ENCODE measurements around the gene GYG1.
A peak's percentile ranks its signal among the peaks of the same experiment; 100 is the strongest.

GYG1 gene

DNA sequence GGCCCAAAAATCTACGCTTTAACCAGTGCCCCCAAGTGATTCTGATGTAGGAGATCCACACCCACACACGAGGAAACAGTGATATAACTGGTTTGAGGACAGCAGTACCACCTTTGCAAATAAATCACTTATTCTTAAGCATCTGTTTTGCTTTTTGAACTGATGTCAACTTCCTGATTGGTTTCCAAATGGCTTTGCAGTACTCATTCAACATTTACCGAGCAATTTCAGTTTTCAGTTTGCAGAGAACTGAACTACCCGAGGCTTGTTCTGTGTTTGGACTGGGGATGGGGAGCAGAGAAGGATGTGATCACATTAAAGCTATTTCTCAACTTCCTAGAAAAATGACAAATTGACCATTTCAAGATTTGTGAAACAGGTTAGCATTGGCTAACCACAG, 1.1 kb upstream of the GYG1 start:
- in situ Hi-C loops (cut with HindIII; ENCODE audit: low pct_ligation_motif_present, low sequenced_read_pairs): no loop called here
- no peak for DNase-seq

DNA sequence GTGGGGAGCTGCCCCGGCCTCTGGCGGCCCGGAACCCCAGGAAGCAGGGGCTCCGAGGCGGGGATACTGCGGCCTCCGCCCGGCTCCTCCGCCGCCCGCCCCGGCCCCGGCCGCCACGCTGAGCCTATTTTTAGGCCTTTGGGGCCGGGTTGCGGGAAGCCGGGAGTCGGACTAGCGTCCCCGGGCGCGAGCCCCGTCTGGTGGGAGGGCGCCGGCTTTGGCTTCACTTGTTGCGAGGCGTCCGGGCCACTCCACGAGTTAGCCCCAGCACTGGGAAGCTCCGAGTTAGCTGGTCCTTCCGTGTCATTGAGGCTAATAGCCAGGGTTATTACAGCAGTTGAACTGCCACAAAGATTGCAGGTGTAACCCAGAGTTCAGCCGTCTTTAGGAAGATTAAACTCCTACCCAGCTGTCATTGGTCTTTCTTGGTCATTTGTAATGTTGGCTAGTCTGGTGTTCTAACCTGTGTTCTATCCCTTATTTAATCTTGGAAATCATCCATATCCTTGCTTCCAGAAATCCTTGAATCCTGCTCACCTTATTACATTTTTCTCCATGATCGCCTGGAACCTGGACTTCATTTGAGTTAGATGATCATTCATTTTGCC, 791 bp downstream of the GYG1 start:
- in situ Hi-C loops (cut with HindIII; ENCODE audit: low pct_ligation_motif_present, low sequenced_read_pairs): no loop called here
- DNase-seq: peak; percentile 29

More for the DNA sequence above, 1.1 kb upstream of the GYG1 start:
- Histone ChIP-seq H3K27ac (no peak overlapping the region), H3K4me3 (ENCODE audit: low read depth, low read length) (no peak overlapping the region), H3K27me3 (replicated peaks) (no peaks in the 10 kb centered on the region), H3K36me3 (replicated peaks) (peaks cover 3% of the 10 kb centered on the region)
- TF ChIP-seq, protein P1, sequence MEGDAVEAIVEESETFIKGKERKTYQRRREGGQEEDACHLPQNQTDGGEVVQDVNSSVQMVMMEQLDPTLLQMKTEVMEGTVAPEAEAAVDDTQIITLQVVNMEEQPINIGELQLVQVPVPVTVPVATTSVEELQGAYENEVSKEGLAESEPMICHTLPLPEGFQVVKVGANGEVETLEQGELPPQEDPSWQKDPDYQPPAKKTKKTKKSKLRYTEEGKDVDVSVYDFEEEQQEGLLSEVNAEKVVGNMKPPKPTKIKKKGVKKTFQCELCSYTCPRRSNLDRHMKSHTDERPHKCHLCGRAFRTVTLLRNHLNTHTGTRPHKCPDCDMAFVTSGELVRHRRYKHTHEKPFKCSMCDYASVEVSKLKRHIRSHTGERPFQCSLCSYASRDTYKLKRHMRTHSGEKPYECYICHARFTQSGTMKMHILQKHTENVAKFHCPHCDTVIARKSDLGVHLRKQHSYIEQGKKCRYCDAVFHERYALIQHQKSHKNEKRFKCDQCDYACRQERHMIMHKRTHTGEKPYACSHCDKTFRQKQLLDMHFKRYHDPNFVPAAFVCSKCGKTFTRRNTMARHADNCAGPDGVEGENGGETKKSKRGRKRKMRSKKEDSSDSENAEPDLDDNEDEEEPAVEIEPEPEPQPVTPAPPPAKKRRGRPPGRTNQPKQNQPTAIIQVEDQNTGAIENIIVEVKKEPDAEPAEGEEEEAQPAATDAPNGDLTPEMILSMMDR (IDR thresholded peaks at IDR 0.05; ENCODE audit: low read depth, low read length, missing control alignments): no peak

DNA sequence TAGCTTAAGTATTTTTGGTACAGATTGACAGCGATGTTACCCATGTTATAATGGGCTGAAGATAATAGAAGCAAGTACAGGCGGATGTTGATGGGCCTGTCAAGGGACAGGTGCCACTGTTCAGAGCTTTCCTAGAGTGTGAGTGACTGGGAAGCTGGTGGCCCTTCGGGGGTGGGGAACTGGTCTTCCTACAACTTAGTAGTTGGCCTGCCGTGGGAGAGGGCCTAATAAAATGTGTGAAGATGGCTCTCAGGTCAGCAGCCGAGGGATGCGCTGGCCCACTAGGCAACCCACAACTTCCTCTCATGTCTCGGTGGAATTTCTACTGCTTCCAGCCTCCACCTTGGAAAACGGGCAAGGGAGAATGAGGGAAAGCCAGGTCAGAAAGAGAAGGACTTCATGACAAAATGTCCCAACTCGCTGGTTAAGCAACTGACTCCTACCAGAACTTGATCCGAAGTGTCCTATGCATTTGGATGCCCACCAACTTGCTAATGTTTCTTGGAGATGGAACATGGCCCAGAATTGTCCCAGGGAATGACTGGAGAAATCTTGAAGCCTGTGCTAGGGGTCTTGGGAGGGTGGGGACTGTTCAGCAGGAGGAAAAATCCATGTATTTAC, 1.4 kb downstream of the GYG1 start:
- no peaks in the 10 kb centered on the region for H3K27me3 ChIP-seq (replicated peaks)
- H3K36me3 ChIP-seq (replicated peaks): peaks cover 14% of the 10 kb centered on the region
- in situ Hi-C loops (cut with HindIII; ENCODE audit: low pct_ligation_motif_present, low sequenced_read_pairs): no loop called here
- DNase-seq: no peak
- H3K4me3 ChIP-seq (ENCODE audit: low read depth, low read length): no peak overlapping the region
- TF ChIP-seq, protein P1 (IDR thresholded peaks at IDR 0.05; ENCODE audit: low read depth, low read length, missing control alignments): no peak
- H3K27ac ChIP-seq: no peak overlapping the region

More for the DNA sequence above, 791 bp downstream of the GYG1 start:
- Histone ChIP-seq H3K36me3 (replicated peaks) (peaks cover 14% of the 10 kb centered on the region), H3K27ac (peak overlapping the region; percentile 70), H3K27me3 (replicated peaks) (no peaks in the 10 kb centered on the region), H3K4me3 (ENCODE audit: low read depth, low read length) (peak overlapping the region; percentile 69)
- TF ChIP-seq, protein P1 (IDR thresholded peaks at IDR 0.05; ENCODE audit: low read depth, low read length, missing control alignments): no peak

DNA sequence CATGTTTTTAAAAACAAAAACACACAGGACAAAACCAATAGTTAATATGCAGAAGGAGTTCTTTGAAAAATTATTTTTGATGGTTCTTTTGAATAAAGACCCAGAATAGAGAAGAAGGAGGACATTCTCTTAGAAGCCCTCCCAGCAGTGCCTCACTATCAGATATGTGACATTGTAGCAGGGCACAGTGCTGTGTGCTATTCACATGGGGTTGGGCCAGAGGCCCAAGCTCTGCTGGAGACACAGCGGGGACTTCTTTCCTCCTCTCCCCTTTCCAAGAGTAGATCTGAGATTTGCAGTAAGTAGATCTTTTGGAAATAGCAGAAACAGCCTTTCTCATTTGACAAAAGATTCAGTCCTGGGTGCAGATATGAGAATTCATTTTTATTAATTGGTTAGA, 6.3 kb downstream of the GYG1 start:
- TF ChIP-seq, protein P1 (IDR thresholded peaks at IDR 0.05; ENCODE audit: low read depth, low read length, missing control alignments): no peak
- in situ Hi-C loops (cut with HindIII; ENCODE audit: low pct_ligation_motif_present, low sequenced_read_pairs): no loop called here
- no peak overlapping the region for H3K4me3 ChIP-seq (ENCODE audit: low read depth, low read length)
- no peak overlapping the region for H3K27ac ChIP-seq
- no peak for DNase-seq
- H3K36me3 ChIP-seq (replicated peaks): peaks cover 16% of the 10 kb centered on the region
- H3K27me3 ChIP-seq (replicated peaks): no peaks in the 10 kb centered on the region

DNA sequence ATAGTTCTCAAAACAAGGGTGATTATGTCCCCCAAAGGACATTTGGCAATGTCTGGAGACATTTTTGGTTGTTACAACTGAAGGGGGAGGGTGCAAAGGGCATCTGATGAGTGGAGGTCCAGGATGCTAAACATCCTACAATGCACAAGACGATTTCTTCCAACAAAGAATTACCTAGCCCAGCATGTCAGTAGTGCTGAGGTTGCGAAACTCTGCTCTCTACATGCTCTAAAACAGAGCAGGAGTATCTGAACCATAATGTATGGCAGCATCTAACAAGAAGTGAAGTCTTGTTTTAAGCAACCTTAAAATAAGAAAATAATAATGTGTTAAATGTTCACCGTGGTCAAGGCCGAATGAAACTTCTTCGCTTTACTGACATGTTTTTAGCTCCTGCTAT, 7.0 kb downstream of the GYG1 start:
- DNase-seq: no peak
- in situ Hi-C loops (cut with HindIII; ENCODE audit: low pct_ligation_motif_present, low sequenced_read_pairs): no loop called here
- peaks cover 16% of the 10 kb centered on the region for H3K36me3 ChIP-seq (replicated peaks)

More for the DNA sequence above, 7.0 kb downstream of the GYG1 start:
- Histone ChIP-seq H3K27ac (no peak overlapping the region), H3K4me3 (ENCODE audit: low read depth, low read length) (no peak overlapping the region), H3K27me3 (replicated peaks) (no peaks in the 10 kb centered on the region)
- TF ChIP-seq, protein P1 (IDR thresholded peaks at IDR 0.05; ENCODE audit: low read depth, low read length, missing control alignments): no peak

Data from brain microvascular endothelial cell (primary cell).